Right cardiac atrium (tissue), 5 donors: ENCODE data around the gene POLQ. TPM values are rescaled to one million over a fixed set of nuclear protein-coding genes. Genes with fewer than 3 reads are reported as not detected.
"Not testable (repeated sequence)": the region's sequence is repeated elsewhere in the genome, so short reads cannot be mapped to it uniquely, and the experiment has no call there.

Experiments
- ATAC-seq, 2 donors: fragments of 200-7000 bp; cut with Tn5 transposase; one replicate each; pipeline versions ENCODE4 v1.8.0 to v1.9.1; 2020; ENCODE audit warnings: moderate library complexity in 2 of 2, mild to moderate bottlenecking in 1 of 2
- DNase-seq, 3 donors: peaks; one replicate each; pipeline ENCODE4 v3.0.0-alpha.2; 2020
- H3K27ac ChIP-seq: one replicate; pipeline ENCODE4 v1.5.1; 2013; ENCODE audit warnings: mild to moderate bottlenecking, low read length, control low read depth, moderate library complexity
- H3K27me3 ChIP-seq: one replicate; pipeline ENCODE4 v1.6.1; 2013; ENCODE audit not compliant: control insufficient read depth, insufficient read depth
- H3K4me1 ChIP-seq: one replicate; pipeline ENCODE4 v1.6.1; 2013; ENCODE audit warnings: low read length; ENCODE audit not compliant: control insufficient read depth, insufficient read depth
- H3K4me3 ChIP-seq: one replicate; pipeline ENCODE4 v1.5.1; 2013; ENCODE audit warnings: low read length, control low read depth
- H3K9me3 ChIP-seq: one replicate; pipeline ENCODE4 v1.6.1; 2013; ENCODE audit warnings: low read length; ENCODE audit not compliant: control insufficient read depth
- WGBS: extraction: QIAGEN DNeasy Blood & Tissue Kit; methylation state at CpG from one replicate; pipeline ENCODE4 v1.1.7; 2013; 5-methylcytosine and 5-hydroxymethylcytosine counted together
- intact Hi-C, 4 donors: fragments of 100-400 bp; cut with DNase I; formaldehyde crosslinking; loops; one replicate each; pipeline versions ENCODE4 v1.11.0 to v1.14.0; 2022 to 2023
- long read RNA-seq, 4 donors: library from polyadenylated mRNA; unstranded; transcript quantifications; one replicate each; pipeline ENCODE4 v2.0.0, GENCODE V29; 2020 to 2021
- polyA plus RNA-seq: library from polyadenylated mRNA; stranded (reverse); fragments of 200-250 nt; gene quantifications from one replicate; pipeline ENCODE4 v1.2.3, GENCODE V29; 2013
- total RNA-seq, 4 donors: library from RNA; stranded (reverse); fragmentation: NEBNext Ultra II Directional; extraction: Animal tissue kit (Norgen Biotek cat#: 25700); gene quantifications; one replicate each; pipeline ENCODE4 v1.2.1, GENCODE V29; 2021
- donor health status: healthy with polysubstance abuse.
- donor health status: DM: no; HTN: yes; CAD: no.
- donor health status: DM: no; HTN: no; CAD: no.
- donor health status: DM: no; HTN: yes; CAD: no; lungs with severe emphysema.
- donor health status: DM: yes; HTN: yes; CAD: no.

Gene POLQ
- total RNA-seq (under 1 TPM; 0.64 to 0.89 (median 0.69) TPM), polyA plus RNA-seq (0.16 TPM)
- long read RNA-seq, donor 1 = 0 reads
- long read RNA-seq, donor 2 = 0 reads
- long read RNA-seq, donor 3 = 0 reads
- long read RNA-seq, donor 4 = 0 reads

- ATAC-seq = peak; percentile 98 to 100
- H3K4me3 ChIP-seq = peak within 1 kb of the TSS; percentile 89
- WGBS = under 1% methylated on average over 42 of the region's 42 CpGs
These were observed at the start of gene POLQ for GRCh38 chr3:121545574-121546455. Gene POLQ (minus strand): TSS chr3:121545988. CDS start chr3:121545877, 111 bp downstream.

GRCh38 chr3:121594850-121595249 lies 49.1 kb upstream of the POLQ start:
- Histone ChIP-seq H3K9me3 (no peaks in the 10 kb centered on the region), H3K4me3 (peak overlapping the region; percentile 61), H3K27ac (peak overlapping the region; percentile 46), H3K4me1 (no peaks in the 10 kb centered on the region), H3K27me3 (no peaks in the 10 kb centered on the region)
- DNase-seq (no peak), ATAC-seq (no peak)
- WGBS = 51% methylated on average over 2 of the region's 2 CpGs
- intact Hi-C loops = no loop called here

More at GRCh38 chr3:121545574-121546455, at the start of gene POLQ:
- no peaks in the 10 kb centered on the region for H3K4me1 ChIP-seq
- peak within 1 kb of the TSS; percentile 76 for H3K27ac ChIP-seq
- intact Hi-C loops = loop anchor here (10.0 kb wide), 2 partner anchors 449 to 709 kb away; no protein-coding TSS in a partner anchor
- H3K27me3 ChIP-seq = no peaks in the 10 kb centered on the region
- H3K9me3 ChIP-seq = no peaks in the 10 kb centered on the region
- DNase-seq = peak; percentile 90 to 95 (median 92)

- DNase-seq, H3K27me3 ChIP-seq, ATAC-seq, intact Hi-C loops, H3K4me1 ChIP-seq, H3K9me3 ChIP-seq: not testable (repeated sequence)
- Histone ChIP-seq H3K4me3 (peak overlapping the region; percentile 61), H3K27ac (peak overlapping the region; percentile 63)
- WGBS = 75% methylated on average over 4 of the region's 4 CpGs
These were observed 48.0 kb upstream of the POLQ start for GRCh38 chr3:121593806-121594205.

- WGBS = 31% methylated on average over 11 of the region's 11 CpGs
- Histone ChIP-seq H3K27ac (peak within 1 kb of the TSS; percentile 67), H3K27me3 (no peaks in the 10 kb centered on the region), H3K9me3 (no peaks in the 10 kb centered on the region), H3K4me1 (no peaks in the 10 kb centered on the region), H3K4me3 (peak within 1 kb of the TSS; percentile 61)
- ATAC-seq (peak; percentile 80 to 85), DNase-seq (peak; percentile 18 to 68 (median 59))
- intact Hi-C loops = no loop called here
These were observed 47.3 kb upstream of the POLQ start, which contains the start of gene FBXO40 for GRCh38 chr3:121592856-121593702. Gene FBXO40 (plus strand): TSS chr3:121593379. CDS start chr3:121620576, 27,197 bp downstream.

GRCh38 chr3:121584418-121584817 lies 38.6 kb upstream of the POLQ start:
- intact Hi-C loops = no loop called here
- no peak overlapping the region for H3K27ac ChIP-seq
- 90% methylated on average over 1 of the region's 1 CpG for WGBS
- no peaks in the 10 kb centered on the region for H3K27me3 ChIP-seq
- no peaks in the 10 kb centered on the region for H3K9me3 ChIP-seq
- DNase-seq = no peak
- no peak for ATAC-seq
- no peaks in the 10 kb centered on the region for H3K4me1 ChIP-seq
- no peak overlapping the region for H3K4me3 ChIP-seq

GRCh38 chr3:121581691-121582090 lies 35.9 kb upstream of the POLQ start:
- DNase-seq = no peak
- Histone ChIP-seq H3K4me3 (no peak overlapping the region), H3K4me1 (no peaks in the 10 kb centered on the region), H3K9me3 (no peaks in the 10 kb centered on the region), H3K27ac (no peak overlapping the region), H3K27me3 (no peaks in the 10 kb centered on the region)
- ATAC-seq = no peak
- intact Hi-C loops = no loop called here
- WGBS = 53% methylated on average over 2 of the region's 2 CpGs

- DNase-seq = no peak
- ATAC-seq = no peak
- intact Hi-C loops = no loop called here
- 61% methylated on average over 6 of the region's 6 CpGs for WGBS
- no peaks in the 10 kb centered on the region for H3K9me3 ChIP-seq
- H3K4me1 ChIP-seq = no peaks in the 10 kb centered on the region
- H3K27me3 ChIP-seq = no peaks in the 10 kb centered on the region
- no peak overlapping the region for H3K27ac ChIP-seq
- no peak overlapping the region for H3K4me3 ChIP-seq
These were observed 28.7 kb upstream of the POLQ start for GRCh38 chr3:121574449-121574848.

GRCh38 chr3:121567649-121568048 lies 21.9 kb upstream of the POLQ start, which contains the start of gene ARGFX:
Gene ARGFX (plus strand): TSS chr3:121567949. CDS start chr3:121570714, 2,765 bp downstream.
- H3K27ac ChIP-seq = no peak within 1 kb of the TSS
- intact Hi-C loops = no loop called here
- H3K9me3 ChIP-seq = no peaks in the 10 kb centered on the region
- no peaks in the 10 kb centered on the region for H3K4me1 ChIP-seq
- H3K4me3 ChIP-seq = no peak within 1 kb of the TSS
- 93% methylated on average over 5 of the region's 5 CpGs for WGBS
- H3K27me3 ChIP-seq = no peaks in the 10 kb centered on the region
- DNase-seq (no peak), ATAC-seq (no peak)

GRCh38 chr3:121566773-121567172 lies 21.0 kb upstream of the POLQ start:
- intact Hi-C loops = no loop called here
- ATAC-seq = no peak
- Histone ChIP-seq H3K27me3 (no peaks in the 10 kb centered on the region), H3K9me3 (no peaks in the 10 kb centered on the region), H3K4me3 (no peak overlapping the region), H3K27ac (no peak overlapping the region), H3K4me1 (no peaks in the 10 kb centered on the region)
- no peak for DNase-seq
- WGBS = 77% methylated on average over 9 of the region's 9 CpGs

- DNase-seq = no peak
- Histone ChIP-seq H3K27ac (no peak overlapping the region), H3K27me3 (no peaks in the 10 kb centered on the region), H3K9me3 (no peaks in the 10 kb centered on the region), H3K4me3 (no peak overlapping the region), H3K4me1 (no peaks in the 10 kb centered on the region)
- no peak for ATAC-seq
- intact Hi-C loops = no loop called here
These were observed 16.4 kb upstream of the POLQ start for GRCh38 chr3:121562148-121562547.
